PFSK-1 (cell line): ENCODE results near the gene DHPS.

Experiments used
- POLR2AphosphoS5 ChIP-seq: IDR thresholded peaks from 2 replicates; pipeline ENCODE4 v1.6.1; 2012; ENCODE audit warnings: low read depth, mild to moderate bottlenecking, control low read depth, low read length, moderate library complexity
- SIN3A ChIP-seq: IDR thresholded peaks from 2 replicates; pipeline ENCODE4 v1.6.1; 2012; ENCODE audit warnings: mild to moderate bottlenecking, low read length, moderate library complexity, borderline replicate concordance; ENCODE audit not compliant: insufficient read depth

- TF ChIP-seq SIN3A (no peak), POLR2AphosphoS5 (no peak)
These were observed 45.0 kb downstream of the DHPS start for GRCh38 chr19:12636631-12637030.
